Neural cell (in vitro differentiated cells): ENCODE results near the gene CLEC19A. TPM values are rescaled to one million over a fixed set of nuclear protein-coding genes. Genes with fewer than 3 reads are reported as not detected.

Source experiments
- H2AFZ ChIP-seq: fragments of 200-600, 300-800 bp; sonication (generic), shearing (Covaris generic); 2 replicates; pipeline ENCODE4 v1.6.0; 2014; ENCODE audit warnings: low read depth, mild to moderate bottlenecking, antibody characterized with exemption, low read length, moderate library complexity
- H3F3A ChIP-seq: fragments of 200-600 bp; shearing (Covaris generic); 2 replicates; pipeline ENCODE4 v1.6.1; 2016; ENCODE audit warnings: mild to moderate bottlenecking, moderate library complexity, mixed read lengths, antibody characterized with exemption, low read length; ENCODE audit not compliant: insufficient read depth, poor library complexity, severe bottlenecking
- H3K27ac ChIP-seq: fragments of 200-600, 300-800 bp; sonication (generic), shearing (Covaris generic); 2 replicates; pipeline ENCODE4 v1.5.1; 2014; ENCODE audit warnings: mild to moderate bottlenecking, low read length, moderate library complexity
- H3K27me3 ChIP-seq: fragments of 300-800, 200-600 bp; sonication (generic), shearing (Covaris generic); 2 replicates; pipeline ENCODE4 v1.6.0; 2014; ENCODE audit warnings: mild to moderate bottlenecking, low read depth, low read length, moderate library complexity; ENCODE audit not compliant: insufficient read depth
- H3K36me3 ChIP-seq: fragments of 300-800, 200-600 bp; sonication (generic), shearing (Covaris generic); 2 replicates; pipeline ENCODE4 v1.5.1; 2014; ENCODE audit warnings: mild to moderate bottlenecking, antibody characterized with exemption, low read length, moderate library complexity; ENCODE audit not compliant: insufficient read depth
- H3K4me2 ChIP-seq: fragments of 300-800, 200-600 bp; sonication (generic), shearing (Covaris generic); 2 replicates; pipeline ENCODE4 v1.6.0; 2014; ENCODE audit warnings: mild to moderate bottlenecking, low read length
- H3K4me3 ChIP-seq: fragments of 300-800, 200-600 bp; sonication (generic), shearing (Covaris generic); 2 replicates; pipeline ENCODE4 v1.5.1; 2014; ENCODE audit warnings: mild to moderate bottlenecking, low read length, moderate library complexity
- H3K79me2 ChIP-seq: fragments of 200-600 bp; shearing (Covaris generic); replicated peaks from 2 replicates; pipeline ENCODE4 v1.6.0; 2014; ENCODE audit warnings: mild to moderate bottlenecking, low read length, moderate library complexity; ENCODE audit not compliant: insufficient read depth
- H3K9ac ChIP-seq: fragments of 300-800, 200-600 bp; sonication (generic), shearing (Covaris generic); 2 replicates; pipeline ENCODE4 v1.6.1; 2016; ENCODE audit warnings: mild to moderate bottlenecking, low read length, mixed read lengths
- H3K9me2 ChIP-seq: fragments of 200-600 bp; shearing (Covaris generic); 2 replicates; pipeline ENCODE4 v1.6.1; 2016; ENCODE audit warnings: mild to moderate bottlenecking, low read length, mixed read lengths; ENCODE audit not compliant: insufficient read depth
- H3K9me3 ChIP-seq: fragments of 200-600, 300-800 bp; sonication (generic), shearing (Covaris generic); 2 replicates; pipeline ENCODE4 v1.6.1; 2016; ENCODE audit warnings: mild to moderate bottlenecking, mixed run types, low read length, moderate library complexity, mixed read lengths
- H4K20me1 ChIP-seq: fragments of 200-600 bp; shearing (Covaris generic); 2 replicates; pipeline ENCODE4 v1.6.1; 2016; ENCODE audit warnings: mild to moderate bottlenecking, mixed run types; ENCODE audit not compliant: insufficient read depth
- EP300 ChIP-seq: fragments of 450-650 bp; conservative IDR thresholded peaks from 2 replicates; pipeline ENCODE4 v1.6.1; 2014; ENCODE audit warnings: antibody characterized with exemption, mild to moderate bottlenecking, moderate library complexity; ENCODE audit not compliant: poor library complexity, severe bottlenecking
- EZH2 ChIP-seq: fragments of 200-600, 300-800 bp; shearing (Covaris generic), sonication (generic); IDR thresholded peaks from 2 replicates; pipeline ENCODE4 v1.6.1; 2014; ENCODE audit warnings: antibody characterized with exemption, low read length, borderline replicate concordance, mild to moderate bottlenecking; ENCODE audit not compliant: insufficient read depth, poor library complexity, severe bottlenecking
- MXI1 ChIP-seq: fragments of 450-650 bp; conservative IDR thresholded peaks from 2 replicates; pipeline ENCODE4 v1.6.1; 2014; ENCODE audit warnings: antibody characterized with exemption, mild to moderate bottlenecking; ENCODE audit not compliant: poor library complexity, severe bottlenecking
- RAD21 ChIP-seq: fragments of 450-650 bp; conservative IDR thresholded peaks from 2 replicates; pipeline ENCODE4 v1.6.1; 2014; ENCODE audit warnings: antibody characterized with exemption, mild to moderate bottlenecking, moderate library complexity
- SMC3 ChIP-seq: fragments of 450-650 bp; conservative IDR thresholded peaks from 2 replicates; pipeline ENCODE4 v1.6.1; 2014; ENCODE audit warnings: antibody characterized with exemption, mild to moderate bottlenecking, moderate library complexity; ENCODE audit not compliant: poor library complexity
- TAF1 ChIP-seq: IDR thresholded peaks from 2 replicates; pipeline ENCODE4 v1.6.1; 2012; ENCODE audit warnings: low read depth
- polyA plus RNA-seq: library from polyadenylated mRNA; depleted of rRNA; stranded (reverse); fragments of >200 nt; gene quantifications from 2 replicates; pipeline ENCODE4 v1.2.3, GENCODE V29; 2014
- TF ChIP-seq, protein P1 (sequence below): IDR thresholded peaks from 2 replicates; pipeline ENCODE4 v1.6.1; 2012; ENCODE audit warnings: borderline replicate concordance
- TF ChIP-seq, protein P2 (sequence below): fragments of 450-650 bp; IDR thresholded peaks from 2 replicates; pipeline ENCODE4 v1.5.1; 2014; ENCODE audit warnings: antibody characterized with exemption, mild to moderate bottlenecking, moderate library complexity; ENCODE audit not compliant: poor library complexity, severe bottlenecking

Gene CLEC19A
- polyA plus RNA-seq, 1 donor from 2014 or later = not detected

DNA sequence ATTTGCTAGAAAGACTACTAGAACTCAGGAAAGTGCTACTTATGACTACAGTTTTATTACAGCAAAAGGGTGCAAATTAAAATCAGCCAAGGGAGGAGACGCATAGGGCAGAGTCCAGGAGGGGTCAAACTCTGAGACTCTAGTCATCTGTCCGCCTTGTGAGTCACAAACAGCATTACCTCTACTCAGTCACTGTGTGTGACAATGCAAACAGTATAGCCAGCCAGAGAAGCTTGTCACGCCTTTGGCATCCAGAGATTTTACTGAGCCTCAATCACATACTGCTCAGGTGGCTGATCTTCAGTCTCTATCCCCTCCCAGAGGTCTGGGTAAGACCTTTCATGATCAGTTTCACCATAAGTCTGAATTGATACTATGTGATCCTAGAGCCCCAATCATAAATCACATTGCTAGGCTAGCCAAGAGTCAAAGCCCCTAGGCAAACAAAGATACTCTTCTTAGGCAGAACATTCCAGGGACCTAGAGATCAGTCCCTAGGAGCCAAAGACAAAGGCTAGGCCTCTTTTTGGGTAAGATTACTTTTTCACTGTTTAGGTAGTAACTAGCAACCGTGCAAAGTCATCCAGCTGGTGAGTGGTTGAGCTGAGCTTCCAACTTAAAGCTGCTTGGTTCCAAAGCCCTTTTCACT is 48.8 kb upstream of the CLEC19A start:
- no peaks in the 10 kb centered on the region for H3K9me2 ChIP-seq
- TF ChIP-seq, protein P1, sequence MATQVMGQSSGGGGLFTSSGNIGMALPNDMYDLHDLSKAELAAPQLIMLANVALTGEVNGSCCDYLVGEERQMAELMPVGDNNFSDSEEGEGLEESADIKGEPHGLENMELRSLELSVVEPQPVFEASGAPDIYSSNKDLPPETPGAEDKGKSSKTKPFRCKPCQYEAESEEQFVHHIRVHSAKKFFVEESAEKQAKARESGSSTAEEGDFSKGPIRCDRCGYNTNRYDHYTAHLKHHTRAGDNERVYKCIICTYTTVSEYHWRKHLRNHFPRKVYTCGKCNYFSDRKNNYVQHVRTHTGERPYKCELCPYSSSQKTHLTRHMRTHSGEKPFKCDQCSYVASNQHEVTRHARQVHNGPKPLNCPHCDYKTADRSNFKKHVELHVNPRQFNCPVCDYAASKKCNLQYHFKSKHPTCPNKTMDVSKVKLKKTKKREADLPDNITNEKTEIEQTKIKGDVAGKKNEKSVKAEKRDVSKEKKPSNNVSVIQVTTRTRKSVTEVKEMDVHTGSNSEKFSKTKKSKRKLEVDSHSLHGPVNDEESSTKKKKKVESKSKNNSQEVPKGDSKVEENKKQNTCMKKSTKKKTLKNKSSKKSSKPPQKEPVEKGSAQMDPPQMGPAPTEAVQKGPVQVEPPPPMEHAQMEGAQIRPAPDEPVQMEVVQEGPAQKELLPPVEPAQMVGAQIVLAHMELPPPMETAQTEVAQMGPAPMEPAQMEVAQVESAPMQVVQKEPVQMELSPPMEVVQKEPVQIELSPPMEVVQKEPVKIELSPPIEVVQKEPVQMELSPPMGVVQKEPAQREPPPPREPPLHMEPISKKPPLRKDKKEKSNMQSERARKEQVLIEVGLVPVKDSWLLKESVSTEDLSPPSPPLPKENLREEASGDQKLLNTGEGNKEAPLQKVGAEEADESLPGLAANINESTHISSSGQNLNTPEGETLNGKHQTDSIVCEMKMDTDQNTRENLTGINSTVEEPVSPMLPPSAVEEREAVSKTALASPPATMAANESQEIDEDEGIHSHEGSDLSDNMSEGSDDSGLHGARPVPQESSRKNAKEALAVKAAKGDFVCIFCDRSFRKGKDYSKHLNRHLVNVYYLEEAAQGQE = no peak
- TF ChIP-seq EP300 = no peak
- no peak for TF ChIP-seq RAD21
- TF ChIP-seq MXI1 = no peak
- no peak for TF ChIP-seq EZH2
- no peak for TF ChIP-seq SMC3
- TF ChIP-seq, protein P2, sequence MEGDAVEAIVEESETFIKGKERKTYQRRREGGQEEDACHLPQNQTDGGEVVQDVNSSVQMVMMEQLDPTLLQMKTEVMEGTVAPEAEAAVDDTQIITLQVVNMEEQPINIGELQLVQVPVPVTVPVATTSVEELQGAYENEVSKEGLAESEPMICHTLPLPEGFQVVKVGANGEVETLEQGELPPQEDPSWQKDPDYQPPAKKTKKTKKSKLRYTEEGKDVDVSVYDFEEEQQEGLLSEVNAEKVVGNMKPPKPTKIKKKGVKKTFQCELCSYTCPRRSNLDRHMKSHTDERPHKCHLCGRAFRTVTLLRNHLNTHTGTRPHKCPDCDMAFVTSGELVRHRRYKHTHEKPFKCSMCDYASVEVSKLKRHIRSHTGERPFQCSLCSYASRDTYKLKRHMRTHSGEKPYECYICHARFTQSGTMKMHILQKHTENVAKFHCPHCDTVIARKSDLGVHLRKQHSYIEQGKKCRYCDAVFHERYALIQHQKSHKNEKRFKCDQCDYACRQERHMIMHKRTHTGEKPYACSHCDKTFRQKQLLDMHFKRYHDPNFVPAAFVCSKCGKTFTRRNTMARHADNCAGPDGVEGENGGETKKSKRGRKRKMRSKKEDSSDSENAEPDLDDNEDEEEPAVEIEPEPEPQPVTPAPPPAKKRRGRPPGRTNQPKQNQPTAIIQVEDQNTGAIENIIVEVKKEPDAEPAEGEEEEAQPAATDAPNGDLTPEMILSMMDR = no peak
- no peak overlapping the region for H3K4me3 ChIP-seq
- no peaks in the 10 kb centered on the region for H3F3A ChIP-seq
- peaks cover 3% of the 10 kb centered on the region for H3K9me3 ChIP-seq
- H3K9ac ChIP-seq = no peak overlapping the region
- H3K79me2 ChIP-seq = no peaks in the 10 kb centered on the region
- no peaks in the 10 kb centered on the region for H3K27me3 ChIP-seq
- no peak overlapping the region for H3K27ac ChIP-seq
- no peak overlapping the region for H3K4me2 ChIP-seq
- H2AFZ ChIP-seq = no peak overlapping the region
- no peaks in the 10 kb centered on the region for H3K36me3 ChIP-seq
- H4K20me1 ChIP-seq = no peaks in the 10 kb centered on the region

- H3K9me3 ChIP-seq = peaks cover 3% of the 10 kb centered on the region
- no peak overlapping the region for H2AFZ ChIP-seq
- no peaks in the 10 kb centered on the region for H3K27me3 ChIP-seq
- no peak overlapping the region for H3K9ac ChIP-seq
- H3K36me3 ChIP-seq = no peaks in the 10 kb centered on the region
- no peak overlapping the region for H3K27ac ChIP-seq
- H3F3A ChIP-seq = no peaks in the 10 kb centered on the region
- no peaks in the 10 kb centered on the region for H3K79me2 ChIP-seq
- H3K9me2 ChIP-seq = no peaks in the 10 kb centered on the region
- no peak overlapping the region for H3K4me2 ChIP-seq
- H4K20me1 ChIP-seq = no peaks in the 10 kb centered on the region
- TF ChIP-seq EZH2 = no peak
- TF ChIP-seq MXI1 = no peak
- TF ChIP-seq RAD21 = no peak
- TF ChIP-seq, protein P1 = no peak
- no peak for TF ChIP-seq TAF1
- H3K4me3 ChIP-seq = no peak overlapping the region
Observed at GRCh38 chr16:19238406-19238805, 47.1 kb upstream of the CLEC19A start.
